NK-92 treated with Interleukin-12 subunit alpha and Interleukin-12 subunit beta, amount 100 ng/mL, for 24 hours (cell line): Measurements from ENCODE around the gene NRARP.
A peak's percentile ranks its signal among the peaks of the same experiment; 100 is the strongest.

Source experiments
- DNase-seq: peaks from one replicate; lab custom pipeline; 2025; lab: John Stamatoyannopoulos, UW

NRARP gene

GRCh38 chr9:137256856-137257255 lies 45.2 kb downstream of the NRARP start:
- no peak for DNase-seq

GRCh38 chr9:137256362-137256761 lies 45.7 kb downstream of the NRARP start:
- no peak for DNase-seq

- DNase-seq, result no peak
Observed at GRCh38 chr9:137255448-137256114, 46.5 kb downstream of the NRARP start.

GRCh38 chr9:137254624-137255447 lies 47.2 kb downstream of the NRARP start, which contains the start of gene NELFB:
Gene NELFB (plus strand): TSS chr9:137255327.
- DNase-seq, result peak; percentile 85

GRCh38 chr9:137253717-137254623 lies 48.1 kb downstream of the NRARP start:
- no peak for DNase-seq

- DNase-seq, result no peak
Observed at GRCh38 chr9:137252555-137253506, 49.2 kb downstream of the NRARP start.

- no peak for DNase-seq
Observed at GRCh38 chr9:137251490-137252268, 50.4 kb downstream of the NRARP start.

GRCh38 chr9:137251194-137251461 lies 50.9 kb downstream of the NRARP start, which contains the start of gene STPG3:
Gene STPG3 (plus strand): TSS chr9:137251286. CDS start chr9:137251287, 1 bp downstream.
- DNase-seq, result no peak

GRCh38 chr9:137250329-137251193 lies 51.5 kb downstream of the NRARP start:
- DNase-seq, result no peak
